Neural cell (in vitro differentiated cells): ENCODE data around the gene PSMB10.

Experiments used
- EP300 ChIP-seq: fragments of 450-650 bp; conservative IDR thresholded peaks from 2 replicates; pipeline ENCODE4 v1.6.1; 2014; ENCODE audit warnings: antibody characterized with exemption, mild to moderate bottlenecking, moderate library complexity; ENCODE audit not compliant: poor library complexity, severe bottlenecking
- EZH2 ChIP-seq: fragments of 200-600, 300-800 bp; shearing (Covaris generic), sonication (generic); IDR thresholded peaks from 2 replicates; pipeline ENCODE4 v1.6.1; 2014; ENCODE audit warnings: antibody characterized with exemption, low read length, borderline replicate concordance, mild to moderate bottlenecking; ENCODE audit not compliant: insufficient read depth, poor library complexity, severe bottlenecking
- MXI1 ChIP-seq: fragments of 450-650 bp; conservative IDR thresholded peaks from 2 replicates; pipeline ENCODE4 v1.6.1; 2014; ENCODE audit warnings: antibody characterized with exemption, mild to moderate bottlenecking; ENCODE audit not compliant: poor library complexity, severe bottlenecking
- POLR2AphosphoS5 ChIP-seq: IDR thresholded peaks from 2 replicates; pipeline ENCODE4 v1.6.1; 2012
- RAD21 ChIP-seq: fragments of 450-650 bp; conservative IDR thresholded peaks from 2 replicates; pipeline ENCODE4 v1.6.1; 2014; ENCODE audit warnings: antibody characterized with exemption, mild to moderate bottlenecking, moderate library complexity
- SMC3 ChIP-seq: fragments of 450-650 bp; conservative IDR thresholded peaks from 2 replicates; pipeline ENCODE4 v1.6.1; 2014; ENCODE audit warnings: antibody characterized with exemption, mild to moderate bottlenecking, moderate library complexity; ENCODE audit not compliant: poor library complexity
- TAF1 ChIP-seq: IDR thresholded peaks from 2 replicates; pipeline ENCODE4 v1.6.1; 2012; ENCODE audit warnings: low read depth
- TF ChIP-seq, protein P1 (sequence below): fragments of 450-650 bp; IDR thresholded peaks from 2 replicates; pipeline ENCODE4 v1.5.1; 2014; ENCODE audit warnings: antibody characterized with exemption, mild to moderate bottlenecking, moderate library complexity; ENCODE audit not compliant: poor library complexity, severe bottlenecking
- TF ChIP-seq, protein P2 (sequence below): IDR thresholded peaks from 2 replicates; pipeline ENCODE4 v1.6.1; 2012; ENCODE audit warnings: borderline replicate concordance

DNA sequence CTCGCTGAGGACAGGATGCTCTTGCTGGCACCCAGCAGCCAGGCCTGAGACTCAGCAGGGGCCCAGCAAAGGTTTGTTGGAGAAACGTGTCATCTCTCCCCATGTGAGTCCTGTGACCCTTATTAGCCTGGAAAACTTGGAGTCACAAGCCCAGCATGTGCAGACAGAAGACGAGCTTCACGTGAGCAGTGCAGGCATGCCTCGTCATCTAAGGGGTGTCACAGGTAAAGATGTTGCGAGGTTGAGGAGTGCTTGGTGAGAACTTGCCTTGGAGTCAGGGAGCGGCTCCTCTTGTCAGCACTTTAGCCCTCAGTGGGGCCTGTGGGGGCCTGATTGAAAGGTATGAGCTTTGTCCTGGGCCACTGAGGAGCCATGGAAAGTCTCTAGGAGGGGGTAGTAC, 2.8 kb downstream of the PSMB10 start:
- TF ChIP-seq POLR2AphosphoS5 (no peak), RAD21 (no peak), EZH2 (no peak), EP300 (no peak), SMC3 (no peak), TAF1 (no peak), MXI1 (no peak)
- TF ChIP-seq, protein P1, sequence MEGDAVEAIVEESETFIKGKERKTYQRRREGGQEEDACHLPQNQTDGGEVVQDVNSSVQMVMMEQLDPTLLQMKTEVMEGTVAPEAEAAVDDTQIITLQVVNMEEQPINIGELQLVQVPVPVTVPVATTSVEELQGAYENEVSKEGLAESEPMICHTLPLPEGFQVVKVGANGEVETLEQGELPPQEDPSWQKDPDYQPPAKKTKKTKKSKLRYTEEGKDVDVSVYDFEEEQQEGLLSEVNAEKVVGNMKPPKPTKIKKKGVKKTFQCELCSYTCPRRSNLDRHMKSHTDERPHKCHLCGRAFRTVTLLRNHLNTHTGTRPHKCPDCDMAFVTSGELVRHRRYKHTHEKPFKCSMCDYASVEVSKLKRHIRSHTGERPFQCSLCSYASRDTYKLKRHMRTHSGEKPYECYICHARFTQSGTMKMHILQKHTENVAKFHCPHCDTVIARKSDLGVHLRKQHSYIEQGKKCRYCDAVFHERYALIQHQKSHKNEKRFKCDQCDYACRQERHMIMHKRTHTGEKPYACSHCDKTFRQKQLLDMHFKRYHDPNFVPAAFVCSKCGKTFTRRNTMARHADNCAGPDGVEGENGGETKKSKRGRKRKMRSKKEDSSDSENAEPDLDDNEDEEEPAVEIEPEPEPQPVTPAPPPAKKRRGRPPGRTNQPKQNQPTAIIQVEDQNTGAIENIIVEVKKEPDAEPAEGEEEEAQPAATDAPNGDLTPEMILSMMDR, result no peak
- TF ChIP-seq, protein P2, sequence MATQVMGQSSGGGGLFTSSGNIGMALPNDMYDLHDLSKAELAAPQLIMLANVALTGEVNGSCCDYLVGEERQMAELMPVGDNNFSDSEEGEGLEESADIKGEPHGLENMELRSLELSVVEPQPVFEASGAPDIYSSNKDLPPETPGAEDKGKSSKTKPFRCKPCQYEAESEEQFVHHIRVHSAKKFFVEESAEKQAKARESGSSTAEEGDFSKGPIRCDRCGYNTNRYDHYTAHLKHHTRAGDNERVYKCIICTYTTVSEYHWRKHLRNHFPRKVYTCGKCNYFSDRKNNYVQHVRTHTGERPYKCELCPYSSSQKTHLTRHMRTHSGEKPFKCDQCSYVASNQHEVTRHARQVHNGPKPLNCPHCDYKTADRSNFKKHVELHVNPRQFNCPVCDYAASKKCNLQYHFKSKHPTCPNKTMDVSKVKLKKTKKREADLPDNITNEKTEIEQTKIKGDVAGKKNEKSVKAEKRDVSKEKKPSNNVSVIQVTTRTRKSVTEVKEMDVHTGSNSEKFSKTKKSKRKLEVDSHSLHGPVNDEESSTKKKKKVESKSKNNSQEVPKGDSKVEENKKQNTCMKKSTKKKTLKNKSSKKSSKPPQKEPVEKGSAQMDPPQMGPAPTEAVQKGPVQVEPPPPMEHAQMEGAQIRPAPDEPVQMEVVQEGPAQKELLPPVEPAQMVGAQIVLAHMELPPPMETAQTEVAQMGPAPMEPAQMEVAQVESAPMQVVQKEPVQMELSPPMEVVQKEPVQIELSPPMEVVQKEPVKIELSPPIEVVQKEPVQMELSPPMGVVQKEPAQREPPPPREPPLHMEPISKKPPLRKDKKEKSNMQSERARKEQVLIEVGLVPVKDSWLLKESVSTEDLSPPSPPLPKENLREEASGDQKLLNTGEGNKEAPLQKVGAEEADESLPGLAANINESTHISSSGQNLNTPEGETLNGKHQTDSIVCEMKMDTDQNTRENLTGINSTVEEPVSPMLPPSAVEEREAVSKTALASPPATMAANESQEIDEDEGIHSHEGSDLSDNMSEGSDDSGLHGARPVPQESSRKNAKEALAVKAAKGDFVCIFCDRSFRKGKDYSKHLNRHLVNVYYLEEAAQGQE, result no peak
